ENCODE data around the gene LMF1. TPM values are rescaled to one million over a fixed set of nuclear protein-coding genes. Genes with fewer than 3 reads are reported as not detected.

The LMF1 gene
- total and polyA plus RNA-seq, 2 of the 8 experiments (the other 6 are each of a cell fraction or from before 2014, with no cell fraction given): 3.5 to 9.1 TPM

- H3K9me3 ChIP-seq (ENCODE audit: insufficient read depth in 2 of 2, low read depth in 1 of 2, low read length in 1 of 2): peaks cover 0 to 7% of the 10 kb centered on the region in 2 experiments; a peak in 2 of 4 replicates
- no peak overlapping the region for H3K27ac ChIP-seq (ENCODE audit: low read depth, low read length)
- H4K20me1 ChIP-seq (replicated peaks in 1 of 2; ENCODE audit: control insufficient read depth in 1 of 2, insufficient read depth in 2 of 2, low read length in 2 of 2): peaks cover 0 to 4% of the 10 kb centered on the region in 2 experiments
- peaks cover 0 to 10% (median 6%) of the 10 kb centered on the region in 4 experiments; a peak in 4 of 7 replicates for H3K27me3 ChIP-seq (replicated peaks in 1 of 4; ENCODE audit: control insufficient read depth in 3 of 4, extremely low read depth in 1 of 4, insufficient read depth in 3 of 4, low read length in 3 of 4)
- 92% methylated on average over 13 of the region's 13 CpGs; no CpG with 5 or more reads in 1 of the 2 experiments for WGBS, 2 experiments (ENCODE audit: extremely low coverage in 1 of 2, insufficient coverage in 1 of 2, insufficient read length in 1 of 2, insufficient replicate concordance in 2 of 2, low coverage in 1 of 2, low lambda C conversion rate in 2 of 2, missing lambda C conversion rate in 1 of 2)
- no peak overlapping the region for H3K56ac ChIP-seq (replicated peaks; ENCODE audit: insufficient read length, low read depth, low read length)
- no peaks in the 10 kb centered on the region for H3K79me2 ChIP-seq (ENCODE audit: control insufficient read depth in 1 of 2, insufficient read depth in 2 of 2, low read length in 2 of 2)
- CTCF ChIA-PET (ENCODE audit: partially characterized antibody): no interaction called here
- no peak overlapping the region for H3K9ac ChIP-seq (replicated peaks in 1 of 4; ENCODE audit: extremely low read depth in 1 of 4, low read depth in 3 of 4, low read length in 3 of 4)
- no peak for DNase-seq (ENCODE audit: low read depth in 1 of 2, low spot score in 2 of 2)
- H4K8ac ChIP-seq (ENCODE audit: extremely low read depth, insufficient read depth, low read length): no peak overlapping the region
- no peak overlapping the region for H2AFZ ChIP-seq (ENCODE audit: low read length)
- no peak overlapping the region for H3K14ac ChIP-seq (ENCODE audit: insufficient read length)
- H2BK12ac ChIP-seq (ENCODE audit: low read depth, low read length): no peak overlapping the region
- H2AK5ac ChIP-seq (ENCODE audit: low read depth, low read length): no peak overlapping the region
- H4K5ac ChIP-seq (ENCODE audit: insufficient read length, low read depth, low read length): no peak overlapping the region
- no peak overlapping the region for H4K91ac ChIP-seq (replicated peaks; ENCODE audit: insufficient read length, low read length)
- H3K18ac ChIP-seq (ENCODE audit: extremely low read depth, low read length): no peak overlapping the region
- no peak overlapping the region for H2BK120ac ChIP-seq (replicated peaks; ENCODE audit: low read depth, low read length)
- no peak overlapping the region for H3K4me3 ChIP-seq (ENCODE audit: extremely low read depth in 1 of 4, insufficient read depth in 2 of 4, low read depth in 3 of 4, low read length in 4 of 4)
- peaks cover 0 to 3% (median under 1%) of the 10 kb centered on the region in 4 experiments; a peak in 3 of 7 replicates for H3K4me1 ChIP-seq (replicated peaks in 1 of 4; ENCODE audit: control insufficient read depth in 3 of 4, insufficient read depth in 4 of 4, low read length in 3 of 4)
- no peaks in the 10 kb centered on the region for H3K23me2 ChIP-seq (ENCODE audit: low read depth, low read length)
- H2BK15ac ChIP-seq (ENCODE audit: low read length): no peak overlapping the region
- H3K4me2 ChIP-seq (ENCODE audit: insufficient read depth in 1 of 2, low read depth in 2 of 2, low read length in 2 of 2): no peak overlapping the region
- FAIRE-seq: no peak
- no peaks in the 10 kb centered on the region for H3K79me1 ChIP-seq (ENCODE audit: low read depth, low read length)
- no peak for TF ChIP-seq KDM4A (IDR thresholded peaks at IDR 0.05; ENCODE audit: low read depth, low read length, severe bottlenecking)
- no peak overlapping the region for H3K4ac ChIP-seq (replicated peaks; ENCODE audit: insufficient read length, low read depth, low read length)
- H3K23ac ChIP-seq (ENCODE audit: insufficient read length): no peak overlapping the region
- no peak overlapping the region for H2BK20ac ChIP-seq (ENCODE audit: low read length)
- no peak overlapping the region for H2BK5ac ChIP-seq (ENCODE audit: low read depth, low read length)
- POLR2A ChIA-PET (ENCODE audit: partially characterized antibody): no interaction called here
- no peaks in the 10 kb centered on the region for H3K36me3 ChIP-seq (ENCODE audit: control insufficient read depth in 2 of 4, insufficient read depth in 4 of 4, low read length in 3 of 4)
Measured at GRCh38 chr16:965036-965395, 5.8 kb downstream of the LMF1 start.

Data from H1 (cell line).